ENCODE data around the gene LDLRAD1. TPM values are rescaled to one million over a fixed set of nuclear protein-coding genes. Genes with fewer than 3 reads are reported as not detected.
A peak's percentile ranks its signal among the peaks of the same experiment; 100 is the strongest.

The LDLRAD1 gene
- total and polyA plus RNA-seq, 2 of the 13 experiments (the other 11 are each of a cell fraction or from before 2014, with no cell fraction given): 2.5 to 14.0 TPM

GRCh38 chr1:54052934-54053744 lies 35.2 kb upstream of the LDLRAD1 start, which contains the start of the genes TCEANC2 and TMEM59 (continued):
- TF ChIP-seq ZNF629 (CRISPR knock-in tag; conservative IDR thresholded peaks at IDR 0.05) (no peak), NR3C1 (CRISPR knock-in tag; IDR thresholded peaks at IDR 0.05) (no peak), THRA (CRISPR knock-in tag; IDR thresholded peaks at IDR 0.05; ENCODE audit: borderline replicate concordance) (no peak), DRAP1 (CRISPR knock-in tag; IDR thresholded peaks at IDR 0.05) (peak; percentile 68; the same call in 1 of the 2 replicates), MIER3 (CRISPR knock-in tag; IDR thresholded peaks at IDR 0.05; ENCODE audit: borderline replicate concordance) (0 out of 2 replicates have a peak, but pooled peaks have one; percentile 23), CERS6 (CRISPR knock-in tag; IDR thresholded peaks at IDR 0.05) (no peak), SNAPC5 (CRISPR knock-in tag; IDR thresholded peaks at IDR 0.05; ENCODE audit: borderline replicate concordance) (no peak), ZNF766 (CRISPR knock-in tag; IDR thresholded peaks at IDR 0.05; ENCODE audit: borderline replicate concordance) (no peak), SIX4 (CRISPR knock-in tag; IDR thresholded peaks at IDR 0.05) (no peak; the same call in 1 of the 2 replicates), E2F1 (CRISPR knock-in tag; IDR thresholded peaks at IDR 0.05) (peak; percentile 95), GPN1 (CRISPR knock-in tag; IDR thresholded peaks at IDR 0.05; ENCODE audit: borderline replicate concordance) (no peak), POLR2A (IDR thresholded peaks at IDR 0.05; ENCODE audit: insufficient read depth in 1 of 2, low read depth in 2 of 2, low read length in 2 of 2) (peak; percentile 21 to 74; a peak in 3 of 4 replicates), ZNF460 (CRISPR knock-in tag; IDR thresholded peaks at IDR 0.05; ENCODE audit: borderline replicate concordance) (no peak), ETV5 (CRISPR knock-in tag; IDR thresholded peaks at IDR 0.05; ENCODE audit: borderline replicate concordance) (peak; percentile 46; the same call in 1 of the 2 replicates), ZNF773 (CRISPR knock-in tag; IDR thresholded peaks at IDR 0.05; ENCODE audit: borderline replicate concordance) (no peak), TAF15 (IDR thresholded peaks at IDR 0.05; ENCODE audit: low read depth, low read length, poor library complexity, severe bottlenecking) (no peak), ATAD3A (CRISPR knock-in tag; IDR thresholded peaks at IDR 0.05) (no peak), ZNF784 (CRISPR knock-in tag; IDR thresholded peaks at IDR 0.05; ENCODE audit: borderline replicate concordance) (no peak), REST (IDR thresholded peaks at IDR 0.05; ENCODE audit: borderline replicate concordance in 1 of 2, low read depth in 1 of 2, low read length in 2 of 2) (peak in 1 of 2 experiments; percentile 33; a peak in 1 of 4 replicates)

Data from HepG2 (cell line).